KMS-11 (cell line): ENCODE results near the gene EME1.

Source experiments
- H2AFZ ChIP-seq: fragments of 200-600 bp; sonication (generic); 2 replicates; pipeline ENCODE4 v1.6.1; 2016; ENCODE audit warnings: antibody characterized with exemption, mixed run types, low read depth
- H3K27ac ChIP-seq: fragments of 200-600 bp; sonication (generic); 2 replicates; pipeline ENCODE4 v1.6.1; 2016; ENCODE audit warnings: mild to moderate bottlenecking, mixed run types
- H3K27me3 ChIP-seq: fragments of 200-600 bp; sonication (generic); 2 replicates; pipeline ENCODE4 v1.6.1; 2017; ENCODE audit warnings: mild to moderate bottlenecking, low read depth, mixed run types, moderate library complexity; ENCODE audit not compliant: insufficient read depth
- H3K36me3 ChIP-seq: fragments of 200-600 bp; sonication (generic); 2 replicates; pipeline ENCODE4 v1.6.1; 2017; ENCODE audit warnings: mild to moderate bottlenecking, mixed run types; ENCODE audit not compliant: insufficient read depth
- H3K4me1 ChIP-seq: fragments of 200-600 bp; sonication (generic); 2 replicates; pipeline ENCODE4 v1.6.1; 2016; ENCODE audit warnings: mild to moderate bottlenecking, low read depth, mixed run types; ENCODE audit not compliant: poor library complexity, severe bottlenecking
- H3K4me2 ChIP-seq: fragments of 200-600 bp; sonication (generic); 2 replicates; pipeline ENCODE4 v1.7.0; 2016; ENCODE audit warnings: mild to moderate bottlenecking, mixed run types
- H3K4me3 ChIP-seq: fragments of 200-600 bp; sonication (generic); IDR thresholded peaks from 2 replicates; pipeline ENCODE4 v1.6.1; 2017; ENCODE audit warnings: low read depth, low read length, mixed read lengths; ENCODE audit not compliant: insufficient read depth
- H3K79me2 ChIP-seq: fragments of 200-600 bp; sonication (generic); 2 replicates; pipeline ENCODE4 v1.6.1; 2016; ENCODE audit warnings: low read depth, mixed run types; ENCODE audit not compliant: insufficient read depth
- H3K9ac ChIP-seq: fragments of 200-600 bp; sonication (generic); 2 replicates; pipeline ENCODE4 v1.6.1; 2016; ENCODE audit warnings: mild to moderate bottlenecking, mixed run types
- H4K20me1 ChIP-seq: fragments of 200-600 bp; sonication (generic); 2 replicates; pipeline ENCODE4 v1.6.1; 2016; ENCODE audit warnings: mild to moderate bottlenecking, mixed run types; ENCODE audit not compliant: insufficient read depth
- CTCF ChIP-seq: fragments of 200-600 bp; sonication (generic); conservative IDR thresholded peaks from 2 replicates; pipeline ENCODE4 v1.6.1; 2017; ENCODE audit warnings: low read depth, mild to moderate bottlenecking, antibody characterized with exemption, low read length, moderate library complexity, mixed read lengths

EME1 gene

DNA sequence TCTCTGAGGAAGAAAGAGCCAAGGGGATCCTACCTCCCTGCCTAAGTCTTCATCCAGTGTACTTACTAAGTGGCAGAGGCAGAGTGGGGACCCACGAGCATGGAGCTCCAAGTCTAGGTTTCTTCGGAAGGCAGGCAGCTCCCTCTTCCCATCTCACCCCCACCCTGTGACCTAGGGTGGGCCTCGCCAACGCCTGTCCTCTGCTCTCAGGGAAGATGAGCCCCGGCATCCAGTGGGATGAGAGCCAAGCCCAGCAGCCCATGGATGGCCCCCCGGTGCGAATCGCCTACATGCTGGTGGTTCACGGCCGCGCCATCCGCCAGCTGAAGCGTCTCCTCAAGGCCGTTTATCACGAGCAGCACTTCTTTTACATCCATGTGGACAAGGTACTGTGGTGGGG lies 18.8 kb upstream of the EME1 start:
- Histone ChIP-seq H2AFZ (no peak overlapping the region), H3K36me3 (no peaks in the 10 kb centered on the region), H3K79me2 (peaks cover 1% of the 10 kb centered on the region; the same call in 1 of the 2 replicates), H3K4me3 (no peak overlapping the region), H3K27me3 (no peaks in the 10 kb centered on the region), H3K9ac (no peak overlapping the region), H3K4me2 (no peak overlapping the region), H4K20me1 (no peaks in the 10 kb centered on the region), H3K4me1 (no peaks in the 10 kb centered on the region), H3K27ac (no peak overlapping the region)
- TF ChIP-seq CTCF: no peak

GRCh38 chr17:50354776-50355175 lies 18.3 kb upstream of the EME1 start:
- Histone ChIP-seq H3K36me3 (no peaks in the 10 kb centered on the region), H2AFZ (no peak overlapping the region), H3K27ac (no peak overlapping the region), H3K4me1 (no peaks in the 10 kb centered on the region), H3K4me2 (no peak overlapping the region), H3K27me3 (no peaks in the 10 kb centered on the region), H3K4me3 (no peak overlapping the region), H4K20me1 (no peaks in the 10 kb centered on the region), H3K9ac (no peak overlapping the region), H3K79me2 (no peaks in the 10 kb centered on the region)
- no peak for TF ChIP-seq CTCF

DNA sequence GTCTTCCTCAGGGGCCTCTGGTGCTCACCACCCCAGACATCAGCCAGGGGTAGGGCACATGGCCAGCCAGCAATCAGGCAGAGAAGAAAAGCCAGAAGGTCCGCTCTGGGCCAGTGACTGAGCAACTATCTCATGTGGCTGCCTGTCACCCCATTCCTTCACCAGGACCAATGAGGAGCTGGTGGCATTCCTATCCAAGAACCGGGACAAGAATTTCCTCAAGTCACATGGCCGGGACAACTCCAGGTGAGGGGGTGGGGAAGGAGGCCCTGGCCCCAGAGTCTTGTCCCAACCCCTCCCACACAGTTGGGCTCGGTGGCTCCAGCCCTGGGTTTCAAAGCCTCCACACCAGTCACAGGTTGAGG lies 17.7 kb upstream of the EME1 start:
- no peaks in the 10 kb centered on the region for H3K4me1 ChIP-seq
- no peaks in the 10 kb centered on the region for H3K36me3 ChIP-seq
- H3K4me2 ChIP-seq: no peak overlapping the region
- no peaks in the 10 kb centered on the region for H3K79me2 ChIP-seq
- H3K27me3 ChIP-seq: no peaks in the 10 kb centered on the region
- H3K9ac ChIP-seq: no peak overlapping the region
- no peak overlapping the region for H3K4me3 ChIP-seq
- TF ChIP-seq CTCF: no peak
- no peak overlapping the region for H3K27ac ChIP-seq
- H2AFZ ChIP-seq: no peak overlapping the region
- no peaks in the 10 kb centered on the region for H4K20me1 ChIP-seq

DNA sequence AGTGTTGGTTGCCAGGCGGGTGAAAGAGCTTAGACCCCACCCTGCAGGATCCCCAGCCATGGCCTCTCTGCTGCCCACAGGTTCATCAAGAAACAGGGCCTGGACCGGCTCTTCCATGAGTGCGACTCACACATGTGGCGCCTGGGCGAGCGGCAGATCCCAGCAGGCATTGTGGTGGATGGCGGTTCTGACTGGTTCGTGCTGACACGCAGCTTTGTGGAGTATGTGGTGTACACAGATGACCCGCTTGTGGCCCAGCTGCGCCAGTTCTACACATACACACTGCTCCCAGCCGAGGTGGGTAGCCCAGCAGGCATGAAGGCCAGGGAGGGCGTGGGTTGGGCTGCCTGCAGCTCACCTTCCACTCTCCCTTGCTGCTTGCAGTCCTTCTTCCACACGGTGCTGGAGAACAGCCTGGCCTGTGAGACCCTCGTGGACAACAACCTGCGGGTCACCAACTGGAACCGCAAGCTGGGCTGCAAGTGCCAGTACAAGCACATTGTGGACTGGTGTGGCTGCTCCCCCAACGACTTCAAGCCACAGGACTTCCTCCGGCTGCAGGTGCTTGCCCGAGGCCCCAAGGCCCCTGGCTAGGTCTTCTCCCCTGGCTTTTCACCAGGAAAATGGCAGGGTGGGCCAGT lies 17.2 kb upstream of the EME1 start:
- H3K36me3 ChIP-seq: no peaks in the 10 kb centered on the region
- H3K27ac ChIP-seq: no peak overlapping the region
- H3K27me3 ChIP-seq: no peaks in the 10 kb centered on the region
- TF ChIP-seq CTCF: no peak
- no peaks in the 10 kb centered on the region for H3K79me2 ChIP-seq
- H3K9ac ChIP-seq: no peak overlapping the region
- no peak overlapping the region for H3K4me3 ChIP-seq
- H3K4me1 ChIP-seq: no peaks in the 10 kb centered on the region
- no peak overlapping the region for H3K4me2 ChIP-seq
- no peaks in the 10 kb centered on the region for H4K20me1 ChIP-seq
- H2AFZ ChIP-seq: no peak overlapping the region

- no peaks in the 10 kb centered on the region for H3K36me3 ChIP-seq
- H3K79me2 ChIP-seq: no peaks in the 10 kb centered on the region
Observed at GRCh38 chr17:50356418-50356817, 16.6 kb upstream of the EME1 start.

More at GRCh38 chr17:50356418-50356817, 16.6 kb upstream of the EME1 start:
- no peak for TF ChIP-seq CTCF
- Histone ChIP-seq H3K27me3 (no peaks in the 10 kb centered on the region), H3K9ac (no peak overlapping the region), H3K27ac (no peak overlapping the region), H4K20me1 (no peaks in the 10 kb centered on the region), H3K4me2 (no peak overlapping the region), H3K4me1 (no peaks in the 10 kb centered on the region), H3K4me3 (no peak overlapping the region), H2AFZ (no peak overlapping the region)
